Hepatocyte (in vitro differentiated cells): ENCODE results near the gene A3GALT2.

ENCODE experiments used
- EZH2 ChIP-seq: fragments of 200-600 bp; sonication (generic); IDR thresholded peaks from 2 replicates; pipeline ENCODE4 v1.6.1; 2016; ENCODE audit warnings: antibody characterized with exemption, mild to moderate bottlenecking, borderline replicate concordance
- EZH2phosphoT487 ChIP-seq: fragments of 200-600 bp; sonication (generic); IDR thresholded peaks from one replicate; pipeline ENCODE4 v1.6.1; 2018; ENCODE audit warnings: antibody characterized with exemption, mild to moderate bottlenecking, low read depth, moderate library complexity; ENCODE audit not compliant: unreplicated experiment, severe bottlenecking
- TF ChIP-seq, protein P1 (sequence below): fragments of 200-600 bp; sonication (generic); IDR thresholded peaks from 2 replicates; pipeline ENCODE4 v1.5.1; 2016; ENCODE audit warnings: antibody characterized with exemption, mild to moderate bottlenecking; ENCODE audit not compliant: poor library complexity

DNA sequence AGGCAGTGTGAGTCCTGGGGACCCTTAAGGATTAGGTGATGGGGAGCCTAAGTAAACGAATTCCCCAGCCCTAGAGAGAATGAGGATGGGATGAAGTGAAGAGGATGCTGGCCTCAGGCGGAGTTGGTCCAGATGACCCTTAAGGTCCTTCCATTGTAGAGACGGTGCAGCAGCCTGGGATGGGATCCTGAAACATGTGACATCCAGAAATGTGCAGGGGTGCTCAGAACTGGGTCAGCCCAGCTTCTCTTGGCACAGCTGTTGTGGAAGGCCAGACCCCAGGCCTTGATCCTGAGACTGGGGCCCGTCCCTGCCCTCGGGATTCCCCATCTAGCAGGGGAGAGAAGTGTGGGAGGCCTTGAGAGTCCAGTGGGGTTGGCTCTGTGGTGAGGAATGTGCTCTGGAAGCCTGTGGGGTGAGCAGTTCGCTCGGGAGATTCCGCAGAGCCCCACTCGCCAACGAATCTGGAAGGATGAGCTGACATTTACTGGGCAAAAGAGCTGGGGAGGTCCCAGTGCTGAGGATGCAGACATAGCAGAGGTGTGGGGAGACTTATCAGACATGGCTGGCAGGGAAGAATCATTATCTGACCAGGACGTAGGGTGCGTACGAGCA is 28.1 kb downstream of the A3GALT2 start:
- TF ChIP-seq EZH2, result no peak
- TF ChIP-seq, protein P1, sequence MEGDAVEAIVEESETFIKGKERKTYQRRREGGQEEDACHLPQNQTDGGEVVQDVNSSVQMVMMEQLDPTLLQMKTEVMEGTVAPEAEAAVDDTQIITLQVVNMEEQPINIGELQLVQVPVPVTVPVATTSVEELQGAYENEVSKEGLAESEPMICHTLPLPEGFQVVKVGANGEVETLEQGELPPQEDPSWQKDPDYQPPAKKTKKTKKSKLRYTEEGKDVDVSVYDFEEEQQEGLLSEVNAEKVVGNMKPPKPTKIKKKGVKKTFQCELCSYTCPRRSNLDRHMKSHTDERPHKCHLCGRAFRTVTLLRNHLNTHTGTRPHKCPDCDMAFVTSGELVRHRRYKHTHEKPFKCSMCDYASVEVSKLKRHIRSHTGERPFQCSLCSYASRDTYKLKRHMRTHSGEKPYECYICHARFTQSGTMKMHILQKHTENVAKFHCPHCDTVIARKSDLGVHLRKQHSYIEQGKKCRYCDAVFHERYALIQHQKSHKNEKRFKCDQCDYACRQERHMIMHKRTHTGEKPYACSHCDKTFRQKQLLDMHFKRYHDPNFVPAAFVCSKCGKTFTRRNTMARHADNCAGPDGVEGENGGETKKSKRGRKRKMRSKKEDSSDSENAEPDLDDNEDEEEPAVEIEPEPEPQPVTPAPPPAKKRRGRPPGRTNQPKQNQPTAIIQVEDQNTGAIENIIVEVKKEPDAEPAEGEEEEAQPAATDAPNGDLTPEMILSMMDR, result no peak
- no peak for TF ChIP-seq EZH2phosphoT487
